A549 treated with AZD9567 at 1 μM for 4 hours (cell line): ENCODE measurements around the gene BRINP3. TPM values are rescaled to one million over a fixed set of nuclear protein-coding genes. Genes with fewer than 3 reads are reported as not detected.

Source experiments
- total RNA-seq: library from RNA; stranded (reverse); fragments of 200-300 nt; extraction: Qiagen RNA extraction; gene quantifications from 5 replicates; pipeline ENCODE4 v1.2.3, GENCODE V29; 2022; ENCODE audit not compliant: insufficient read depth

BRINP3 gene
- not detected in 5 replicates for total RNA-seq

DNA sequence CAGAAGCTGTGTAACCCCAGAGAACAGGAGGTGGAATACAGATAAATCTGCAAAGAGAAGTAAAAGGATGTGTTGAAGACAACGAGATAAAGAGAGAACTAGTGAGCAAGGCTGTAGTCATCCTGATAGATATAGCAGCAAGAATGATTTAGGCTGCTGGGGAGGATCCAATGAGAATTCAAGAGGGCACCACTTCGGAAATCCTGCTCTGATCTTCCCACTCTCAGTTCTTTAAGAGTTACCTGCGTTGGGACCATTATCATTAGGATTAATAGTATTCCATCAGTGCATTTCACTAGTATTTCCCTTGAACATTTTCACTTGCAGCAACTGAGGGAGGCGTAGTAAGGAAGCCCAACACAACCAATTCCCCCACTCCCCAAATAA, at the start of gene BRINP3:
Gene BRINP3 (minus strand): TSS at position 103 of the 387 bp plus-strand sequence.

